B cell (primary cell): ENCODE results near the gene NECTIN1. TPM values are rescaled to one million over a fixed set of nuclear protein-coding genes. Genes with fewer than 3 reads are reported as not detected.

Source experiments
- ATAC-seq: fragments of 200-7000 bp; cut with Tn5 transposase; one replicate; pipeline ENCODE4 v1.10.0; 2021; ENCODE audit warnings: low read depth, mild to moderate bottlenecking, moderate number of reproducible peaks, moderate library complexity
- CTCF ChIA-PET: fragments of 350-600 bp; sonication (Branson Sonifier 250); formaldehyde crosslinking; loops from one replicate; lab custom pipeline; 2021; ENCODE audit warnings: antibody characterized with exemption, inconsistent platforms; lab: Charles Lee
- POLR2A ChIA-PET: fragments of 350-600 bp; sonication (Branson Sonifier 250); formaldehyde crosslinking; loops from one replicate; lab custom pipeline; 2021; ENCODE audit warnings: antibody characterized with exemption; lab: Charles Lee
- DNase-seq: peaks from one replicate; pipeline ENCODE4 v3.0.0; 2013
- H2AFZ ChIP-seq: 2 replicates; pipeline ENCODE4 v1.6.1; 2012; ENCODE audit warnings: mild to moderate bottlenecking, low read depth, low read length; ENCODE audit not compliant: insufficient read depth, poor library complexity, severe bottlenecking
- H3K27ac ChIP-seq, 2 donors: 1 replicate in 1 of 2; 2 replicates in 1 of 2; pipeline ENCODE4 v1.5.1; 2012 to 2013; ENCODE audit warnings: low read length in 2 of 2, mild to moderate bottlenecking in 2 of 2, moderate library complexity in 1 of 2
- H3K27me3 ChIP-seq, 4 experiments: fragments of 200-600 bp in 1 of 4; sonication (generic) in 1 of 4; replicated peaks in 1 of 4; 1 replicate in 2 of 4; 2 replicates in 2 of 4; pipeline versions ENCODE4 v1.6.1 to v1.7.0; 2013 to 2016; ENCODE audit warnings: low read length in 3 of 4, mild to moderate bottlenecking in 2 of 4, mixed read lengths in 1 of 4, moderate library complexity in 1 of 4; ENCODE audit not compliant: insufficient read depth in 4 of 4, control insufficient read depth in 3 of 4; ENCODE audit errors: control extremely low read depth in 1 of 4
- H3K36me3 ChIP-seq, 2 experiments: replicated peaks in 1 of 2; 1 replicate in 1 of 2; 2 replicates in 1 of 2; pipeline versions ENCODE4 v1.6.1 to v1.7.1; 2013; ENCODE audit warnings: low read length in 1 of 2; ENCODE audit not compliant: insufficient read depth in 2 of 2, control insufficient read depth in 1 of 2; ENCODE audit errors: control extremely low read depth in 1 of 2, extremely low read depth in 1 of 2
- H3K4me1 ChIP-seq, 2 donors: fragments of 200-600 bp in 1 of 2; sonication (generic) in 1 of 2; 1 replicate in 1 of 2; 2 replicates in 1 of 2; pipeline versions ENCODE4 v1.5.1 to v1.6.1; 2013 to 2017; ENCODE audit warnings: low read length in 2 of 2; ENCODE audit not compliant: control insufficient read depth in 2 of 2, insufficient read depth in 2 of 2
- H3K4me2 ChIP-seq: replicated peaks from 2 replicates; pipeline ENCODE3; 2012; ENCODE audit warnings: mild to moderate bottlenecking, low read depth, low read length; ENCODE audit not compliant: poor library complexity, severe bottlenecking
- H3K4me3 ChIP-seq, 5 experiments: fragments of 200-600 bp in 1 of 5; sonication (generic) in 1 of 5; 1 replicate in 3 of 5; 2 replicates in 2 of 5; pipeline versions ENCODE4 v1.5.1 to v1.7.0; 2011 to 2016; ENCODE audit warnings: low read length in 4 of 5, mild to moderate bottlenecking in 4 of 5, low read depth in 2 of 5, control low read depth in 1 of 5, moderate library complexity in 1 of 5; ENCODE audit not compliant: insufficient read depth in 1 of 5; ENCODE audit errors: control extremely low read depth in 1 of 5, extremely low read depth in 1 of 5
- H3K79me2 ChIP-seq: fragments of 200-600 bp; sonication (generic); one replicate; pipeline ENCODE4 v1.6.0; 2016; ENCODE audit warnings: low read length; ENCODE audit not compliant: control insufficient read depth, insufficient read depth
- H3K9ac ChIP-seq: fragments of 200-600 bp; sonication (generic); 2 replicates; pipeline ENCODE4 v1.6.1; 2017; ENCODE audit warnings: mild to moderate bottlenecking, low read length, moderate library complexity
- H3K9me3 ChIP-seq, 3 donors: one replicate each; pipeline versions ENCODE4 v1.6.1 to v1.7.1; 2013; ENCODE audit warnings: low read length in 2 of 3; ENCODE audit not compliant: control insufficient read depth in 2 of 3, insufficient read depth in 1 of 3; ENCODE audit errors: control extremely low read depth in 1 of 3
- H4K20me1 ChIP-seq: 2 replicates; pipeline ENCODE4 v1.6.0; 2012; ENCODE audit warnings: mild to moderate bottlenecking, low read length; ENCODE audit not compliant: insufficient read depth, control insufficient read depth, poor library complexity, severe bottlenecking
- H3K27ac Mint-ChIP-seq: one replicate; pipeline ENCODE4 v1.8.0; 2021; ENCODE audit warnings: mixed read lengths
- H3K27me3 Mint-ChIP-seq: one replicate; pipeline ENCODE4 v1.8.0; 2021; ENCODE audit warnings: mixed read lengths
- H3K4me1 Mint-ChIP-seq: one replicate; pipeline ENCODE4 v1.8.0; 2021; ENCODE audit warnings: mixed read lengths
- H3K4me3 Mint-ChIP-seq: one replicate; pipeline ENCODE4 v1.8.0; 2021; ENCODE audit warnings: mixed read lengths
- H3K9me3 Mint-ChIP-seq: one replicate; pipeline ENCODE4 v1.8.0; 2022; ENCODE audit warnings: mixed read lengths; ENCODE audit not compliant: insufficient read depth
- EZH2 ChIP-seq: IDR thresholded peaks from 2 replicates; pipeline ENCODE4 v1.6.1; 2012; ENCODE audit warnings: borderline replicate concordance, low read depth, mild to moderate bottlenecking, moderate library complexity, low read length; ENCODE audit not compliant: insufficient read depth, poor library complexity, severe bottlenecking
- WGBS: methylation state at CpG from one replicate; pipeline ENCODE4 v1.1.5; 2013; ENCODE audit warnings: missing lambda C conversion rate; ENCODE audit not compliant: insufficient coverage; 5-methylcytosine and 5-hydroxymethylcytosine counted together
- intact Hi-C: fragments of 100-400 bp; cut with micrococcal nuclease; formaldehyde crosslinking; loops from one replicate; pipeline ENCODE4 v1.10.0; 2022
- polyA plus RNA-seq: library from polyadenylated mRNA; depleted of rRNA; stranded (reverse); fragments of >200 nt; gene quantifications from 2 replicates; pipeline ENCODE4 v1.2.3, GENCODE V29; 2012
- total RNA-seq, 2 donors: library from RNA; stranded (reverse); fragments of 120-200 nt in 1 of 2; gene quantifications; 1 replicate in 1 of 2; 2 replicates in 1 of 2; pipeline versions ENCODE4 v1.2.3 to v1.2.4, GENCODE V29; 2013 to 2022
- TF ChIP-seq, protein P1 (sequence below): fragments of 200-600 bp; IDR thresholded peaks from one replicate; pipeline ENCODE4 v1.8.0; 2022; ENCODE audit warnings: antibody characterized with exemption, mild to moderate bottlenecking

NECTIN1 gene
- total and polyA plus RNA-seq, 2 donors (not counting 1 experiment from before 2014, with no cell fraction given) = 2.1 to 3.9 TPM

- H3K27me3 Mint-ChIP-seq = peaks cover 61% of the 10 kb centered on the region
- Histone ChIP-seq H2AFZ (peak overlapping the region; percentile 27), H4K20me1 (no peaks in the 10 kb centered on the region), H3K79me2 (no peaks in the 10 kb centered on the region), H3K4me3 (no peak overlapping the region), H3K9ac (no peak overlapping the region), H3K27me3 (peaks cover 0 to 45% (median 15%) of the 10 kb centered on the region in 4 experiments), H3K27ac (no peak overlapping the region), H3K4me2 (peak overlapping the region; percentile 75), H3K9me3 (peaks cover 0 to 11% (median 0%) of the 10 kb centered on the region in 3 donors), H3K36me3 (no peaks in the 10 kb centered on the region), H3K4me1 (peaks cover 20 to 21% of the 10 kb centered on the region in 2 donors)
- H3K4me1 Mint-ChIP-seq = peaks cover 15% of the 10 kb centered on the region
- DNase-seq (peak; percentile 72), ATAC-seq (peak; percentile 80)
- ChIA-PET CTCF (interaction anchor here (1.8 to 2.0 kb wide), 2 partner anchors 11 to 12 kb away, joined by 7 to 11 read pairs; partner anchors contain the start of gene NECTIN1), POLR2A (no interaction called here)
- TF ChIP-seq, protein P1, sequence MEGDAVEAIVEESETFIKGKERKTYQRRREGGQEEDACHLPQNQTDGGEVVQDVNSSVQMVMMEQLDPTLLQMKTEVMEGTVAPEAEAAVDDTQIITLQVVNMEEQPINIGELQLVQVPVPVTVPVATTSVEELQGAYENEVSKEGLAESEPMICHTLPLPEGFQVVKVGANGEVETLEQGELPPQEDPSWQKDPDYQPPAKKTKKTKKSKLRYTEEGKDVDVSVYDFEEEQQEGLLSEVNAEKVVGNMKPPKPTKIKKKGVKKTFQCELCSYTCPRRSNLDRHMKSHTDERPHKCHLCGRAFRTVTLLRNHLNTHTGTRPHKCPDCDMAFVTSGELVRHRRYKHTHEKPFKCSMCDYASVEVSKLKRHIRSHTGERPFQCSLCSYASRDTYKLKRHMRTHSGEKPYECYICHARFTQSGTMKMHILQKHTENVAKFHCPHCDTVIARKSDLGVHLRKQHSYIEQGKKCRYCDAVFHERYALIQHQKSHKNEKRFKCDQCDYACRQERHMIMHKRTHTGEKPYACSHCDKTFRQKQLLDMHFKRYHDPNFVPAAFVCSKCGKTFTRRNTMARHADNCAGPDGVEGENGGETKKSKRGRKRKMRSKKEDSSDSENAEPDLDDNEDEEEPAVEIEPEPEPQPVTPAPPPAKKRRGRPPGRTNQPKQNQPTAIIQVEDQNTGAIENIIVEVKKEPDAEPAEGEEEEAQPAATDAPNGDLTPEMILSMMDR = peak; percentile 80
- no peak for TF ChIP-seq EZH2
- 22% methylated on average over 41 of the region's 54 CpGs for WGBS
- intact Hi-C loops = loop anchor here (1.0 to 2.0 kb wide), 2 partner anchors 13 to 75 kb away; partner anchors contain the start of gene NECTIN1
- no peak overlapping the region for H3K27ac Mint-ChIP-seq
- H3K9me3 Mint-ChIP-seq = no peaks in the 10 kb centered on the region
- peak overlapping the region; percentile 24 for H3K4me3 Mint-ChIP-seq
Observed at GRCh38 chr11:119741369-119742262, 12.6 kb upstream of the NECTIN1 start.

- peaks cover 20 to 21% of the 10 kb centered on the region in 2 donors for H3K4me1 ChIP-seq
- DNase-seq (no peak), ATAC-seq (no peak)
- Mint-ChIP-seq H3K4me3 (no peak overlapping the region), H3K27me3 (peaks cover 71% of the 10 kb centered on the region), H3K27ac (no peak overlapping the region), H3K9me3 (no peaks in the 10 kb centered on the region), H3K4me1 (peaks cover 15% of the 10 kb centered on the region)
- no peak overlapping the region for H3K27ac ChIP-seq
- H3K4me3 ChIP-seq = no peak overlapping the region
- H3K9me3 ChIP-seq = peaks cover 0 to 11% (median 0%) of the 10 kb centered on the region in 3 donors
- TF ChIP-seq, protein P1 = no peak
- TF ChIP-seq EZH2 = no peak
- POLR2A ChIA-PET = no interaction called here
- H3K36me3 ChIP-seq = no peaks in the 10 kb centered on the region
- CTCF ChIA-PET = interaction anchor here (3.8 kb wide), 1 partner anchor 11 kb away, joined by 19 read pairs; the partner anchor contains the start of gene NECTIN1
- intact Hi-C loops = no loop called here
- H3K9ac ChIP-seq = no peak overlapping the region
- no peak overlapping the region for H2AFZ ChIP-seq
- H3K4me2 ChIP-seq = no peak overlapping the region
- peaks cover 0 to 48% (median 19%) of the 10 kb centered on the region in 4 experiments for H3K27me3 ChIP-seq
- H3K79me2 ChIP-seq = no peaks in the 10 kb centered on the region
- WGBS = 89% methylated on average over 4 of the region's 4 CpGs
- no peaks in the 10 kb centered on the region for H4K20me1 ChIP-seq
Observed at GRCh38 chr11:119739975-119740374, 11.0 kb upstream of the NECTIN1 start.
